GM18517 (cell line): ENCODE measurements around the gene ADGRG3.

Experiments used
- ATAC-seq: cut with Tn5 transposase; IDR thresholded peaks from one replicate; pipeline ENCODE4 v1.9.1; 2021; ENCODE audit warnings: mild to moderate bottlenecking, moderate library complexity; ENCODE audit not compliant: unreplicated experiment

ADGRG3 gene

DNA sequence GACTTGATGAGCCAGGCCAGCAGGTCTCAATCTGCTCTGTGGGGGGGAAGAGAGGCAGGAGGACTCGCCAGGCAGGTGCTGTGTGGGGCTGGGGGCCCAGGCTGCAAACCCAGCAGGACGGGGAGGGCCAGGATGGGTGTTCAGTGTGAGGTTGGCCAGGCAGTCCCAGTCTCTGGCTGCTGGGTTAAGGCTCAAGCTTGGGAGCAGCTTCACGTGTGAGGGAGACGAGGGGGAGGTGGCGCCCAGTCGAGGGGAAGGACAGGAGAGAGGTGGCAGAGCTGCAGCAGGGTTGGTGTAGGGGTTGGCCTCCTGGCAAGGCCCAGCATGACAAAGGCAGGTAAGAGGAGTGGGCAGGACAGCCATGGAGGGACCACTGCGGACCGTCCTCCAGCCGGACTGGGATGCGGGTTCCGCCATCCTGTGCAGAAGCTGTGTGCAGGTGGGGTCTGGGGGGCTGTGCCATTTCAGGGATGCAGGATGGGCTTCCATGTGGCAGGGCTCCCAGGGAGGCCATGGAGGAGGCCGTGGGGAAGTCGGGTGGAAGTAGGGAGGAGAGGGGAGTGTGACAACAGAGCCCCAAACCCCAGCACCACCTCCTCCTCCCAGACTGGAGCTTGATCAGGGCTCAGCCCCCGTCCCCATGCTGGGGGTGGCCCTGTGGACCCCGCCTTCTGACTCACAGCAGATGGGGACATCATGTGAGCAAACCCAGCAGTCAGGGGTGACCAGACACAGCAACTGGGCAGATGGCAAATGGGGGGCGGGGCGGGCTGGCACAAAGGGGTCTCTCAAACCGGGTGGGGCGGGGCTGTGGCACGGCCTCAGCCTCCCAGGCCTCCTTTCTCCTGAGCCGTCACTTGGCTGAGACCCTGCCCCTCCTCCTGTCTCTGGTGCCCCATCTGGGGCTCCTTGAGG is 36.9 kb upstream of the ADGRG3 start:
- ATAC-seq: no peak

DNA sequence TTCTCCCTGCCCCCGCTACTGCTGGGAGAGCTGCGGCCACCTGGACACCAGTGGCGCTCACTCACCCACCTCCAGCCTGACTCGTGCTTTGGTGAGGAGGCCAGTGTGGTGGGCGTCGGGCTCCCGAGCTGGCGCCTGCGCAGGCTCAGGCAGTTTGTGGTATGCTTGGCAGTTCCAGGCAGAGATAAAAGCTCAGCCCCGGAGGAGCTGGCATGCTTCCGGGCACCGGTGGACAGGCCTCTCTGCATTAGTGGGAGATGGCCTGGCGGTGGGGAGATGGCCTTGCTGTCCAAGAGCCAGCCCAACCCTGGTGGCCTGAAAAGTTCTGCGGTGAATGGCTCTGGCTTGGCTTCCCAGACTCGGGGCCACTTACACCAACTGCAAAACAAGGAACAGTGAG is 35.5 kb upstream of the ADGRG3 start:
- no peak for ATAC-seq

GRCh38 chr16:57633383-57634064 is 34.6 kb upstream of the ADGRG3 start:
- no peak for ATAC-seq

DNA sequence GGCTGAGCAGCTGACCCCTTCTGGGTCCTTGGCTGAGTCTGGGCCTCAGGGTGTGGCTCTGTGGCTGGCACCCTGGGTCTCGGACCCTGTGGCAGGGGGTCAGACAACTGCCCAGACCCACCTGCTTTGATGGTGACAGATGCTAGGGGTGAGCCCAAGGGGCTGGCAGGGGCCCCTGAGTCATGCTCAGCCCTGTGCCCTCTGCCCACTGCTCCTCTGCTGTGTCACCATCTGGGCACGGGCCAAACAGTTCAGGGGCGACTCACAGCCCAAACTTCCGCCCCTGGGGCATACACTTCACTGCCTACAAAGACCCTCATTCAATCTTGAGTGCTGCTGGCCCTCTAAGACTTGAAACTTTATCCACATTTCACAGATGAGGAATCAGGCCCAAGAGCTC is 33.9 kb upstream of the ADGRG3 start:
- no peak for ATAC-seq

DNA sequence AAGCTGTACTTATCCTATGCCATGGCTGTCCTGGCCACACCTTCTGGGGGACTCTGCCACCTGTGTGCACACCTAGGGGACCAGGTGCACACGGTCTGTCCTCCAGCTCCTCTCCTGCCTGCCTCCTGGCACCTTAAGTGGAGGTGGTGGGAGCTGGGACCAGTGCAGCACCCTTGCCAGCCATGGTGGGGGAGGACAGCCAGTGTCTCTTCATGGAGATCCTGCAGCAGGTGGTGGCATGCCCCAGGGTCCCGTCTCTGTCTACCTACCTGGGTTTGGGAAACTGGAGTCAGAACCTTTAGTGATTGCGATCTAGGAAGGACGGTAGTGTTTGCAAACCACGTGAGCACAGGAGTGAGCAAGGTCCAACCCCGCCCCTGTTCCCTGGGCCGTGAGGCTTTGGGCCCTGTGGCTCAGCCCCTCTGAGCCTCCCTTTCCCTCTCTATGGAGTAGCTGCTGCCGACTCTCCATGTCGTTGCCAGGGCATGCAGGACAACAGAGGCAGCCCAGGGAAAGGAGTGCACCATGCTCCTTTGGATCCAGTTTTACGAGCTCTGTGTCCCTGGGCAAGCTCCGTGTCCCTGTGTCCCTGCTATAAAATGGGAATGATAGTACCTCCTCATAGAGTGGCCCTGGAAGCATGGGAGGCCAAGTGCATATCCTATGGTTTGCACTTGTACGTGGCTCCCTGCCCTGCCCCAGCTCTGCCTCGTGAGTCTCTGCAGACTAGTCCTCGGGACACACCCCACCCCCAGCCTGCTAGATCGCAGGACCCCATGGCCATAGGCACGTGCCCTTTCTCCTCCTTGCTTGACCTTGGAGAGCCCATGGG is 32.6 kb upstream of the ADGRG3 start:
- no peak for ATAC-seq

GRCh38 chr16:57636184-57636583 is 31.9 kb upstream of the ADGRG3 start:
- no peak for ATAC-seq

- no peak for ATAC-seq
These were observed 31.1 kb upstream of the ADGRG3 start for GRCh38 chr16:57637020-57637419.

DNA sequence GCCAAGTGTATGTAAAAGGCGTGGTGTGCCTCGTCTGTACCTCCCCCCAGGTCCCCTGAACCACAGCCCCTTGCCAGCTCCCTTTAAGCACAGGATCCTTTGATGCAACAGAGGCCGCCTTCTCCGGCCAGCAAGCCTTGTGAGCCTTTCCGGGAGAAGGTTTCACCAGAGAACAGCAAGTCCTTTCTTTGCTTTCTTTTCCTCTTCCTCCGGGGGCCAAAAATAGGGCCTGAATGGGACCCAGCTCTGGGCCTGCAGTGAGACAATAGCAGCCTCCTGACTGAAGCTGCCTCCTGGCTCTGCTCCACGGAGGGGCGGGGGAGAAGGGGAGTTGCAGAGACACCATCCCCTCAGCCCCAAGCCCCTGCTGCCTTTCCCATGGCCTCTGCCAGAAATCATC is 30.7 kb upstream of the ADGRG3 start:
- no peak for ATAC-seq

- no peak for ATAC-seq
These were observed 30.1 kb upstream of the ADGRG3 start for GRCh38 chr16:57637965-57638364.

DNA sequence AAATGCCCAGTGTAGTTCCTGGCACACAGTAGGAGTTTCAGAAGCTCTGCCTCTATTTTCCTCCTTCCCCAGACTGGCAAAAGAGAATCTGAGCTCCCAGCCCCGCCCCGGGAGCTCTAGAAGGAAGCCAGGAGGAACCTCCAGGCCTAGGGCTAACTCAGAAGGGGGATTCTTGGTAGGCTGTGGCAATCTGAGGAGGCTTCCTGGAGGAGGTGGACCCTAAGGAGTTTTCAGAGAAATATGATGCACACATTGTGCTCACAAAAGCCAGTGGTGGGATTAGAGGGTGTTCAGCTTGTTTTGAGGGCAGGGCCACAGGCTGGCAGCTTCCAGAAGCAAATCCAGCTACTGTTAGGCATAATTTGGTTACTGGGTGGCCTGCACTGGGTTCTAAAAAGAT is 29.7 kb upstream of the ADGRG3 start:
- ATAC-seq: no peak

- ATAC-seq: no peak
These were observed 28.8 kb upstream of the ADGRG3 start for GRCh38 chr16:57639172-57639887.

GRCh38 chr16:57640185-57640584 is 27.9 kb upstream of the ADGRG3 start:
- no peak for ATAC-seq

- ATAC-seq: no peak
These were observed 27.5 kb upstream of the ADGRG3 start for GRCh38 chr16:57640612-57641011.

GRCh38 chr16:57642160-57643135 is 25.7 kb upstream of the ADGRG3 start:
- no peak for ATAC-seq

DNA sequence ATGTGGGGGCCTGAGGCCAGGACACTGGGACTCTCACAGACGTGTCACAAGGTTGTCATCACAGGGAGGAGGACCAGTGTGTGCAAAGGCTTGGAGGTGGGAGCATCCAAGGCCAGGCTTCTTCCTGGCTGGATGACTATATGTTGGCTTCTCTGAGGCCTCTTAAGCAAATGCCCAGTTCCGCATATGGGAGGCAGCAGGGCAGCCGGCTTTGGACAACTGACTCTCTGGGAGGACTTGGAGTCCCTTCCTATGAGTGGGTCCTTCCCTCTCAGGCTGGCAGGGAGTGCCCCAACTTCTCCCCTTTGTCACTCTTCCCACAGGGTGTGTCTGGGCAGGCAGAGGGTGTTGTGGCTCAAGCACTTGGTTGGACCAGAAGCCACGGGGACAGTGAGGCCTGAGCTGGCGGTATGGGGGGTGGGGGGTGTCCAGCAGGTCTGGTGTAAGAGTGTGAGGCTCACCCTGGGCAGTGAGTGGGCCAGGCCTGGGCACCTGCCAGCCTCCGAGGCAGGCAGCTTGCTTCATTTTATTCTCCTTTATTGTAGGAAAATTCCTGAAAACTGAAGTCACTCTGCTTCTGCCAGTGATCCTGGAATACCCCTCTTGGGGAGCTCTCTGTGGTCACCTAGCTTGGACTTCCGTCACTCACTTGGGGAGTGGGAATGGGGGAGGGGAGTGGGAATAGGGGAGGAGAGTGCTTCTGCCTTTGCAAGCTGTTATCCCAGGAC is 24.8 kb upstream of the ADGRG3 start:
- ATAC-seq: no peak

- no peak for ATAC-seq
These were observed 24.2 kb upstream of the ADGRG3 start for GRCh38 chr16:57643910-57644309.

DNA sequence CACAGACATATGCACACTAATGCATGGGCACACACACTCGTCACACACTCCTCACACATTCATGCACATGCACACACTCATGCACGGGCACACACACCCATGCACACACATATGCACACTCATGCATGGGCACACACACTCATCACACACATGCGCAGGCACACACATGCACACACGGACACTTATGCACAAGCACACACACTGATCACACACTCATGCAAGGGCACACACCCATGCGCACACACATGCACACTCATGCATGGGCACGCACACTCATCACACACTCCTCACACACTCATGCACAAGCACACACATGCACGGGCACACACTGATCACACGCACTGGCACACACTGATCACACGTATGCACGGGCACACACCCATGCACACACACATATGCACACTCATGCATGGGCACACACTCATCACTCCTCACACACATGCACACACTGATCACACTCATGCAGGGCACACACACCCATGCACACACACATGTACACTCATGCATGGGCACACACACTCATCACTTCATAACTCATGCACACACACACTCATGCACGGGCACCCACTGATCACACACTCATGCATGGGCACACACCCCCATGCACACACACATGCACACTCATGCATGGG is 23.6 kb upstream of the ADGRG3 start:
- ATAC-seq: no peak

GRCh38 chr16:57645169-57645568 is 22.9 kb upstream of the ADGRG3 start:
- ATAC-seq: no peak
